GM18520 (cell line): ENCODE measurements around the gene MED12L.
"Not testable (repeated sequence)": the region's sequence is repeated elsewhere in the genome, so short reads cannot be mapped to it uniquely, and the experiment has no call there.

ENCODE experiments used
- ATAC-seq: cut with Tn5 transposase; IDR thresholded peaks from one replicate; pipeline ENCODE4 v1.9.1; 2021; ENCODE audit not compliant: unreplicated experiment

Gene MED12L

GRCh38 chr3:151206201-151206600 lies 120.7 kb downstream of the MED12L start:
- no peak for ATAC-seq

DNA sequence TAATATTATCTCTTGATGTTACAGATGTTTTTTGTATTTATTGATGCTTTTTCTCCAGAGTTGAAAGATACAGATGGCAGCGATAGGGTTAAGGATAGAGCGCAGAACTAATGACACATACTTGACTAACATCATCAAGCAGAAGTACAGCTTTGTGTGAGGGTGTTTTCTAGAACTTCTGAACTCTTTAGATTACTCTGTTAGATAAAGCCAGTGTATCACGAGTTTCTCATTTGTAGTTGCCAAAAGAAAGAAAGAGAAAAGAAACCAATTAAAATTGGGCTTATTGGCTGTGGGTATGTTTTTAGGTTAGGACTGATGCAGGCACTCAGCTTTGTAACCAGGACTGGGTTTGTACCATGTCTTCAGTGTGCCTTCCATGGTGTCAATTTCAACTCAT lies 124.2 kb downstream of the MED12L start:
- ATAC-seq = no peak

DNA sequence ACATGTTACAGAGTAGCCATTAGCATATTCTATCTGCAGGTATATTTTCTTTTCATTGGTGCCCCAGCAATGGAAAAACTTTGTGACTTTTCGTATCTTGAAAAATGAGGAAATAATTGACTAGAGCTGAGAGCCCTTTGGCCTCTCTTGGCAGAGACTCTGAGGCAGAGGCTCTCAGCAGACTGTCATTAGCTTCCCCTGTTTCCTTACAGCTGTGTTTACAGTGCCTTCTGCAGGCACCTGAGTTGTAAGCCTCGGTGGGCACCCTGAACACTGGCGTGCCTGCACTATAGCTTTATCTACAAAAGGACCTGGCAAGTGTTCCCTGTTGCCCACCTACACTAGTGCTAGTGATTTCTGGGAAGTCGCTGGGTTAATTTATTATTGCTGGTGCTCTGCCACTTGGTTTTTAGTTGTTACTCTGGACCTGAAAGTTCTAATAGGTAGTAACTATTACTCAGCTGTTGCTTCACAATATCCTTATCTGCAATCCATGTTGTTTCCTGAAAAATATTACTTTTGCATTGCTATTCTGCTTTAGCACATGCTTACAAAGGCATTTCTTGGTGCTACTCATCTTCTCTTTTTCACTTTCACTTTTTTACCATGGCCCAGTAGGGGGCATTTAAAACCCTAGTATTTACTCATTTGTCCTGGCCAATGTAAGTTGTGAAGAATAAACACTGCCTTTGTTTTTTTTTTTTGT lies 125.4 kb downstream of the MED12L start:
- ATAC-seq = peak; percentile 60

GRCh38 chr3:151213151-151213550 lies 127.7 kb downstream of the MED12L start:
- no peak for ATAC-seq

- ATAC-seq = no peak
Measured at GRCh38 chr3:151213881-151214280, 128.4 kb downstream of the MED12L start.

DNA sequence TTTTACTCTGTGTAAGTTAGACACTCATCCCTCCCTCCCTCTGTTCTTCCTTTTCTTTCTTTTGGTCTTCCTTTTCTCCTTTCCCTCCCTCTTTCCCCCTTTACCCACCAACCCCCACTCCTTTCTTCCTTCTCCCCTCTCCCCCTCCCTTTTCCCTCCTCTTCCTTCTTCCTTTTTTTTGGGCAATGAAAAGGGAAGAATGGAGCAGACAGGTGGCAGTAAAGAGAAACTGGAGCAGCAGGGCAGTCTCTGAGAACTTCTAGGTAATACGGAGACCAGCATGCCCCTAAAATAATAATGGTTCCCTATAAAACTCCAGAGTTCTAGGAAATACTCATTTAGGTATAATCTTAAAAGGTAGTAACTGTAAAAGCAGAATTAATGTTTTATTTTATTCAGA lies 129.0 kb downstream of the MED12L start:
- no peak for ATAC-seq

- ATAC-seq = no peak
Measured at GRCh38 chr3:151216641-151217607, 131.5 kb downstream of the MED12L start.

- no peak for ATAC-seq
Measured at GRCh38 chr3:151218136-151218535, 132.7 kb downstream of the MED12L start.

DNA sequence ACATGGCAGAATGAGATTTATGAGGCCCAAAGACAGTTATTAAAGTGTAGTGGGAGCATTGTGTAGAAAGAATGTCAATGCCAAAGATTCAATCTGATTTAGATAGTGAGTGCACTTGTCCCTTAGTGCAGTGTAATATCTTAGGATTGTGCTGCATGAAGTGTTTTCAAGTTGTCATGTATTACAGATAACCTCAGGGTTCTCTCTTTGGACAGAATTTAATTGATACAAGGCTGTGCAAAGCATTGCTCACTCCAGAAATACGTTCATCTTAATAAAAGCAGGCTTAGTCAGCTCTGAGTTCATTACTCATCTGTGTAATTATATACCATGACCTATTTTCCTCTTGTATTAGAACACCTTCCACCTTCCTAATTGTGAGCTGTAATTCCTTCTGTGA lies 133.6 kb downstream of the MED12L start:
- no peak for ATAC-seq

GRCh38 chr3:151224268-151224866 lies 138.9 kb downstream of the MED12L start:
- ATAC-seq = no peak

DNA sequence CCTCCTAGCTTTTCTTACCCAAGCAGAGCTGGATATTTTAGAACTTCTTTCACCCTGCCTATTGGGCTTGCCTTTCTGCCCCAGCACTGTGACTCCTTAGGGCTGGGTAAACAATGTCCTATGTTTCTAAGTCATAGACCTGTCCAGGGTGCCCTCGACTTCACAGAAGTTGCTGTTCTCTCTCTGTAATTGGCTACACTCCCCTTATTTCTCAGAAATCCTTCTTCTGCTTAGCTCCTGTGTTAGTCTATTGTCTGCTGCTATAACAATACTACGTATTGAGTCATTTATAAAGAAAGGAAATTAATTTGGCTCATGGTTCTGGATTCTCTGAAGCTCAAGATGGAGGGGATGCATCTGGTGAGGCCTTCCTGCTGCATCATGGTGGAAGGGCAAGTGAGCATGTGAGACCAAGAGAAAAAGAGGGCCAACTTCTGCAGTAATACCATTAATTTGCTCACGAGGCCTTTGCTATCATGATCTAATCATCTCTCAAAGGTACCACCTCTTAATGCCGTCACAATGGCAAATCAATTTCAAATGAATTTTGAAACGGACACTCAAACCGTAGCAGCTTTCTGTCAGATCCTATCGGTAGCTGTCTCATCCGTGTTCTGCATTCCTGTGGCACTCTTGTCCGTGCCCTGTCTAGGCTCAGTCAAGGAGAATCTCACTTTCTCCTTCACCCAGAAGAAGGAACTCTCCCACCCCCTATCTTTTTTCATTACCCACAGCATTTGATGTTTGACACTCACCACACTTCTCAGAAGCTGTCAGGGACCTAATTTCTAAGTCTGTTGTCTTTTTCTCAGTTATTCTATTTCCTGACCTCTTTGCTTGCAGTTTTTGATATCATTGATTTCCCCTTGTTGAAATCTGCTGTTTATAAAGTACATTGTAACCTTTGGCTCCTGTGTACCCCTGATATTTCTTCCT lies 139.8 kb downstream of the MED12L start:
- no peak for ATAC-seq

GRCh38 chr3:151226088-151226563 lies 140.7 kb downstream of the MED12L start:
- ATAC-seq = no peak

- no peak for ATAC-seq
Measured at GRCh38 chr3:151226825-151227224, 141.4 kb downstream of the MED12L start.

- ATAC-seq = peak; percentile 39
Measured at GRCh38 chr3:151227266-151227806, 141.9 kb downstream of the MED12L start.

DNA sequence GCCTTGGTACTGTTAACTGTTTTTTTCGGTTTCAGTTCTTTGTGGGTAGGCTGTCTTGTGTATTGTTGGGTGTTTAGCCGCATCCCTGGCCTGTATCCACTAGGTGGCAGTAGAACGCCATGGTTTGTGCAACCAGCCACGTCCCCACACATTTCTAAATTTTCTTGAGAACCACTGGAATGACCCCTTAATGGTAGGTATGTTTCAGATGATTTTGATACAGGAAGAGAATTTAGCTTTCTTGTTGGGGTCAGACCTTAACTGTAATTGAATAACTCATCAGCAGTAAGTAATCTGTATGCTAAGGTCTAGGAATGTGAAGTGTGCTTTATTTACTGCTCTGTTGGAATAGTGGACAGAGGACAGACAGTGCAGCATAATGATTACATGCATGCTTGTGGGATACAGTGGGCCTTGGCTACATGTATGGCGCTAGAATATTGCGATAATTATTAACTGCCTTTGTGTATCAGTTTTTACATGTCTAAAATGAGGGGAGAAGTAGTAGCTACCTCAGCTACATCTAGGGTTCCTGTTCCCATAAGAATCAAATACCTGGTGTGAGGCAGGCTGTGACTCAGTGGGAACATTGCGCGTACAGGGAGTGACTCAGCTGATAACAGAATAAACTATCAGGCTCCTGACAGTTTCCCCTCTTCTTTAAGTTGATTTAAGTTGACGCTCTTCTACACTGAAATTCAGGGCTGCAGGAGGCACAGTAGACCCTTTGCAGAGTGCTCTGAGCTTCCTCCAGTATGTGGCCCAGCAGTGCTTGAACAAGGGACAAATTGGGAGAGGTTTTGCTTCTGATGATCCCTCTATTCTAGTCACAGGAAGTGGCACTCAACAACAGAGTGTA lies 142.6 kb downstream of the MED12L start:
- ATAC-seq = peak; percentile 85

GRCh38 chr3:151228666-151229040 lies 143.2 kb downstream of the MED12L start:
- ATAC-seq = no peak

- ATAC-seq = peak; percentile 34
Measured at GRCh38 chr3:151230646-151231045, 145.2 kb downstream of the MED12L start.

- not testable (repeated sequence) for ATAC-seq
Measured at GRCh38 chr3:151232403-151232802, 146.9 kb downstream of the MED12L start.

GRCh38 chr3:151232991-151233390 lies 147.5 kb downstream of the MED12L start:
- no peak for ATAC-seq
